CD4-positive, alpha-beta T cell treated with Interleukin-1 beta for 1 hour (primary cell): ENCODE data around the gene KCNH1.

Source experiments
- DNase-seq, 2 donors: peaks; one replicate each; pipeline ENCODE4 v3.0.0-alpha.2; 2020 to 2022

KCNH1 gene

DNA sequence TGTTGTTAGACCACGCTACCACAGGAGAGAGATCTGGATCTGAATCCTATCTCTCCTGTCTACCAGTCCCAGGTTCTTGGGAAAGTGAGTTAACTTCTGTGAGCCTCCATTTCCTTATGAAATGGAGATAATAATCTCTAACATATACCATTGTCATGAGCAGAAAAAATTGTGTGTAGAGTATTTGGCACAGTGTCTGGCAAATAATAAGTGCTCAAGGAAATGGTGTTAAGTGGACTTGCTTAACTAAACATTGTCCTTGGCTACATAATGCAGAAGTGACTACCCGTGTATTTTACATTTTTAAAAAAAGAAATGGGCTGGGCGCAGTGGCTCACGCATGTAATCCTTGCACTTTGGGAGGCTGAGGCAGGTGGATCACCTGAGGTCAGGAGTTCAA, 217.4 kb downstream of the KCNH1 start:
- DNase-seq: no peak

DNA sequence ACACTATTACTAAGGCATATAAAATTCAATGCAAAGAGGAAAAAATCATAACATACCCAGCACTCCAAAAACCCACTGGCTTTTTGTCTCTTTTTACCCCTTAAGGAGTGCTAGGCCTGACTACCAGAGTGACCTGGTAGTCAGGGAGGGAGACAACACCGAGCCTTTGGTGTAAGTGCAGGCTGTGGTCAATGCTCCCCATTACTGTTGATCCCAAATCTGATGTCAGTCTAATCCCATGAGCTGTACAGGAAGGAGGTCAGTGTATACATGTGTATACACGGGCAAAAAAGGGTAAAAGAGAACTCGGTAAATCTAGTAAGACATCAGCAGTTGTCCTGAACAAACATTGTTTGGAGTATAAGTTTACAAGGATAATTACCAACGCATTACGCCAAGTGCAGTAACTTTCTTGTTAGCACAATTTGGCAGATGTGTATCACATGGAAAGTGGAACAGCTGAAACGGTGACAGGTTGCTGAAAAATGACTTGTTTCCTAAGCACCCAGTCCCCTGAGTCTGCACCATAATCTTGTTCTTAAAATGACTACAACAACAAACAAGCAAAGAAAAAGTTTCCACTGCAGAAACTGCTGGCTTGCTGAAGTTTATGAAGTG, 217.9 kb downstream of the KCNH1 start:
- DNase-seq: no peak

DNA sequence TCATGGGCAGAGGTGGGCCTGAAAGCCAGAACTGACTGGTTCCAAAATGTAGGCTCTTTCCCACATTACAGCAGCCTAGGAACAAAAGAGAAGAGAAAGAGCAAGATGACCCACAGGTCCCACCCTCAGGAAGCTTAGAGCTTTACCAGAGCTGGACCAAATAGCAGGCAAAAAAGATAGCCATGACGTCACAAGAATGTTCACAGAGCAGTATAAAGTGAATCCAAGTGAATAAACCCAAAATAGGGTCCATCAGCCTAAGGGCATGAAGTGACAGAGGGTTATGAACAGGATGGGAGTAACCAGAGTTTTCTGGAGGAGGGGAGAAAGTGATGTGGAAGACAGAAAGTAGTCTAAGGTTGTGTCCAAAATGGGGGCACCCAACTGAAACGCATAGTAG, 221.2 kb downstream of the KCNH1 start:
- no peak for DNase-seq

DNA sequence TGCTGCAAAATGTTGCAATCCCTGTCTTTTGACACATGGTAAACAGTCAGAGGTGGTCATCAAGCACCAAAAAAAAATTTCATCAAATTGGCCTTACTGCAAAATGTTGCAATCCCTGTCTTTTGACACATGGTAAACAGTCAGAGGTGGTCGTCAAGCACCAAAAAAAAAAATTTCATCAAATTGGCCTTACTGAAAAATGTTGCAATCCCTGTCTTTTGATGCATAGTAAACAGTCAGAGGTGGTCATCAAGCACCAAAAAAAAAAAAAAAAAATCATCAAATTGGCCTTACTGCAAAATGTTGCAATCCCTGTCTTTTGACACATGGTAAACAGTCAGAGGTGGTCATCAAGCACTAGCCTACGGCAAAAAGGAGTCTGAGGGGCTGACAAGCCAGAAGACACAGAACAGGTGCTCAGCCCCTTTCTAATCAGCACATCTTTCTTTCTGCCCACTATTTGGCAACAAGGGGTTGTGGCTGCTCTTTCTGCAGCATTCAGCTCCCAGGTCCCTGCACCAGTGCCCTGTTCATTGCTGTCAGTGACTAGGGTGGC, 223.8 kb downstream of the KCNH1 start:
- no peak for DNase-seq

DNA sequence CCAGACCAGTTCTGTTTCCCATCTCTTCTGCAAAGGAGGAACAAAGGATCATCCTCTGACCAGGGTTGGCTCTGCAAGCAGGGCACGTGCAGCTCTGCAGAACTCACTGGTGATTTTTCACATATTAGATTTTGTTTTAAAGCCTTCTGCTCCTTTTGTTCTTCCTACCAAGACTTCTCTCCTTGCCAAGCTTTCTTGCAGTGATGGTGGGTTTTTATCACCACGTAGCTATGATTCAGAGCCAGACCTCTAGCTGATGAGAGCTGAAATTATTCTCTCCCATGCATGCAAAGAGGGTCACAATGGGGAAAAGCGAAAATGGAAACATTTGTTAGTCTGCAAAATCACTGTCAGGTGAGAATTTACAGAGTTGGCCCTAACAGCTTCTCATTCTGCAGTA, 225.2 kb downstream of the KCNH1 start:
- DNase-seq: no peak

DNA sequence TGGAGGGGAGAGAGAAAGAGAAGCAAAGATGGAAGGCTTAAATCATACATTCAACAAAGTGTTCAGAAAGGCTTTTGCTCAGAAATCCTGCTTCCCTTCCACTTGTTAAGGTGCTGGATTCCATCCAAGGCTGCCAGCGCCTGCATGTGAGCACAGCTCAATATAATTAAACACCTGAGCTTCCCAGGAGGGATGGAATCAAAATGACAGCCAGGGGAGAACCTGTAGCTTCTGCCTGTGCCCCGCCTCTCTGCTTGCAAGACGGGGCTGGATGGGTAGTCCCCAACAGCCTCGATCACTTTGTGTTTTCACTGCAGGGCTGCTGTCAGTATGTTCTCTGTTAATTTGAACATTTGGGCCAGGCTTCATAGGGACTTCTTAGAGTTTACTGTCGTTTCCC, 225.7 kb downstream of the KCNH1 start:
- no peak for DNase-seq

DNA sequence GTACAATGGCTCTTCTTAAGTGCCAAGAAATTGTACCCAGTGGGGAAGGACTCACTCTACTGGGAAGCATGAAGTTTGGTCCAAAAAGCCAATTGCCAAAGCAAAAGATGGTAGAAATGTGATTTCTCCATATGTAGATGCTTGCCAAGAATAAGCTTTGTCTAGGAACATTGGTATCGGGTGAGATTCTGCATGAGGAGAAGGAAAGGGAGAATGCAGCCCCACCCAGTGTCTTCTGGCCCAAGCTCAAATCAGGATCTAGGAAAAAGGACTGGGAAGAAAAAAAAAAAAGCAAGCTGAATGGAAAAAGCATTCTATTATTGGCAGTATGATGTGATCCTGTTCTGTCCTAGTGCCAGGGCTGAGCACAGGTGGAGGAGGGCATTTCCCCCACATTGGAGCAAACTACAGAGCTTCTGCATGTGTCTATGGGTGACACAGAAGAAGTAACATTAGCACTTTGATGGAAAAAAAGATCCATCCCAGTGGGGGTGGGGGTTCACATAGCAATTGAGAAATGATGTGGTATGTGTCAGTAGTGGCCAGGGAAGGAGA, 226.6 kb downstream of the KCNH1 start:
- no peak for DNase-seq

DNA sequence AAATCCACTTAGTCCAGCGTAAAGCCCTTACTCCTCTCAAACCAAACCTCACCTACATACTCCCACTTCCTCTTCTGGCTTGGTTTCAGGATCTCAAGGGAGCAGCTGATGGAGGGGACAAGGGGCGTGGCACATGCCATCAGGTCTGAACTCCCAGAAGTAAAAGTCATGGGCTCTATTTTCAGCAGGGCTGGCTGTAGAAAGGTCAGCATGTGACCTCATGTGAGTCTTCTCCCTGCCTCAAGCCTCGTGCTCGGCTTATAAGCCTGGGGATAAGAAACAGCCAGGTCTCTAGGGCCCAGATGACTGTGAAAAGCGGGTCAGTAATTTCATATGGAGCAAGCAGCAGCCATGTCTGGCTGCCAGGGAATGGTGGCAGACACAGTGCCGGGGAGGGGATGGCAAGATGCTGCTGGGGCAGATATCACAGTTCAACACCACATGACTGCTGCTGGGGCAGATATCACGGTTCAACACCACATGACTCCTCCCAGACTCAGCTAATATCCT, 227.9 kb downstream of the KCNH1 start:
- DNase-seq: no peak

DNA sequence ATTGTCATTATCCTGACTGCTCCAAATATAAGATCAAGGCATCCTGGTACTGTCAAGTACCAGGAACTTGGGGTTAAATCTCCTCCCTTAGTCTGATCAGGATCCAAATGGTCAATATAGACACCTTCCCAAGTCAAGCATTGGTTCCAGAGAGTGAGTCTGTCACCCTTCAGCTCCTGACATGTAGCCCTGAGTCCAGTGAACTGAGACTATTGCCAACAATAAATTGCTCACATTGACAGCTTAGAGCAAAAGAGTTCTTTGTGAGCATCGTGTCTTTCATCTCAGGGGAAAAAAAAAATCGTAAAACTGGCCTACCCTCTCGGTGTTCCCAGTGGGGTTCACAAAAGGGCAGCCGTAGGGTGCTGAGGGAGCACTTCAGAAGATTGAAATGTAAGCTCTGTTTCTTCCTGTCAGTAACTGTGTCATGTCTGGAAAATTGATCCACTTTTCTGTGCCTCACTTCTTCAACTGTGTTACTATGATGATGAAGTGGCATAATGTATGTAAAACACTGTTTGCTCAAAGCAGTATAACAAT, 228.5 kb downstream of the KCNH1 start:
- DNase-seq: no peak

DNA sequence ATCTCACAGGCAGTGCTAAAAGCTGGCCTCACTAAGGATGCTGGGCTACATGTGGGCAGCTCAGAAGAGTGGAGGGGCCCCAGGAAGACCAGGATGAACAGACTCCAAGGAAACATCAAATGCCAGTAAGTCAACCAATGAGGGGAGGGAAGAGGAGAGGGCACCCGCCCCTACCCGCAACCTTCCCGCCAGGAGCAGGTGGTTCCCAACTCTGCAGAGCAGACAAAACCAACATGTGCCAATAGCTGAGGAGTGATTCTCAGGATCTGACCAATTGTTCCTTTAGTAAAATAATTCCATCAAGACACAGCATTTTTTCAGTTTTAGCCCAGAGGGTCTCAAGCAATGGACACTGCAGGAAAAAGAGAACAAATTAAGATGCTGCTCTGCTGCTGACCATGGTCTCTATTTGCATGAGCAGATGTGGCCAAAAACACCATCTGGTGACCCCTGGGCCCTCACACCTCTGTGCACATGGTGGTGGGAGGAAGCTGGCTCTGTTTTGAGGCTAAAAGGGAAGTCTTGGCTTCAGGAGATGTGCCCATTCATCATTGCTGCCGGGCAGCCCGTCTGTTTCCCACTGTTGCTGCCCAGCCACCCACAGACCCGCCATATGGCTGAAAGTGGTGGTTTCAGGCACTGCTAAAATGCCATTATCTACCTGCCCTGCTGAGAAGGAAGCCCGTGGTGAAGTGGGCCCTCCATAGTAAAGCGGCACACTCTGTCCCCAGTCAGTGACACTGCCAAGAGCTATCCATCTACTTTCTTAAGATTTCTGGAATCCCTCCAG, 231.8 kb downstream of the KCNH1 start:
- DNase-seq: no peak

DNA sequence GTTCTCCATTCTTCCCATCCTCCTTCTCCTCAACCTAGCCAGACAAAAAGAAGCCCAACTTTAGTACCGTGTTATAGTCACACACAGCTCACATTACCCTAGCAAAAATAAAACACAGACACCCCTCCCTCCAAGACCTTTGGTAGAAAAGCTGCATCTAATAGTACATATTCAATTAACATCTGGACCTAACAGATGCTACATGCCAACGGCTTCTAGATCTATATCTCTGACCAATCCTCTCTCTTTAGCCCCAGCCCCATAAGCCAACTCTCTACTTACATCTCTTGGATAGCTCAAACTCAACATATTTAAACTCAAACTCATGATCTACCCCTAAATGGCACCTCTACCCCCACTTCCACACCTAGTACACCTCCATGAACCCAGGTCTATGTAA, 233.1 kb downstream of the KCNH1 start:
- no peak for DNase-seq

DNA sequence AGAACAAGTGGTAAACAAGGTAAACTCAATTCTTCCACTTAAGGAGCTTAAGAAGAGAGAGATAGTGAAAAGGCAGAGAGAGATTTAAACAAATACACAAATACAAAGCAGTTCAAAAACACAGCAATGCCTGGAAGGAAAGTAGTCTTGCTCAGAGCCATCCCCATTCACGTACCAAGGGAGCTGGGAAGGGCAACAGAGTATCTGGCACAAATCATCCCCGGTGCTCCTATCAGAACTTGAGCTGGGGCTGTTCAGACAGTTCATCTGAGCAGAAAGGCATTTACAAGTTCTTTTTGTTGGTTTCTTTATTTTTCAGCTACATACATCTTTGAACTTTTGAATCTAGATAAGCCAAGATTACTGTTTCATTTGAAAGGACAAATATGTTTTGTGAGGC, 233.9 kb downstream of the KCNH1 start:
- no peak for DNase-seq

DNA sequence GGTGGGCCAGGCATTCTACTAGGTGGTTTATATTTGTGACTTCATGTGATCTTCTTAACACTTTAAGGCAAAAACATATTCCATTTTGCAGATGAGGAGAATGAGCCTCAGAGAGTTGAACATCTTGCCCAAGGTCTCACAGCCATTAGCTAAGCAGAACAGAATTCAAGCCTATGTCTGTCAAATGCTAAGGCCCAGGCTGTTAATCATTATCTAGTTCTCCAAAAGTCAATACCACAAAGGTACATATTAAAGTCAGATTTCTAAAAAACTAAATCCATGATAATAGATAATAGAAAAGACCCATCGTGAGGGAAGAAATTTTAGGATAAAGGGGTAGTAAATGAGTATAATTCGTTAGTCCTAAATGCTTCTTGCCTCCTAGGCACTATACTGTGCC, 234.3 kb downstream of the KCNH1 start:
- DNase-seq: no peak

DNA sequence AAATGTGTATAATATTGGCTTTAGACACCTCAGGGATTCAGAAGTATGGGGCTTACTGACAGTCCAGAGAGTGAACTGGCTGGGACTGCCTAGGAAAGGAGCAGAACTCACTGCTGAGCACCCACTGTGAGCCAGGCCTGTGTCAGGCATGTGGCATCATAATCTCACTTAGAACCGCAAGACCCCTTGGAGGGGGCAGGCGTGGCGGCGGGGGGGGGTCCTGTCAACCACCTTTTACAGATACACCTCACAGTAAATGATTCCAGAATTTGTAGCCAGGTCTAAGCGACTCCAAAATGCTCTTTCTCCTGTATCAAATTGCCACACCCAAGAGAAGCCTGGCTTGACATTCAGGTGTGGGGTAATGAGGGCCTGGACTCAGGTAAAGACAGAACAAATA, 235.5 kb downstream of the KCNH1 start:
- DNase-seq: no peak

DNA sequence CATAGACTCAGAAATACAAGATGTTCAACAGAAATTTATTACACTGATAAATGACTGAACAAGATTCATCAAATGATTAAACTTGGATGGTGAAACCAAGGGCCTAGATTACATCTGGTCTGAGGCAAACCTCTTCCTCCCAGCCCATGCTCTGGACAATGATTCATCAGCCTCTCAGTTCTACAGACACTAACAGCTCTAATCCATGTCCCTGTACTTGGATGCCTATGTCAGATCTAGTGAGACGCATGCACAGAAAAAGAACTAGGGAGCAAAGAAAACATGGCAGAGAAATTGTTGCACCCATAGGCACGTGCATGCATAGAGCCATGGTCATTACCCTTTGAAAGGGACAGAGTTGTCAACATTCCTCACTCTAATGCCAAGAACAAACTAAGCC, 250.1 kb downstream of the KCNH1 start:
- no peak for DNase-seq

DNA sequence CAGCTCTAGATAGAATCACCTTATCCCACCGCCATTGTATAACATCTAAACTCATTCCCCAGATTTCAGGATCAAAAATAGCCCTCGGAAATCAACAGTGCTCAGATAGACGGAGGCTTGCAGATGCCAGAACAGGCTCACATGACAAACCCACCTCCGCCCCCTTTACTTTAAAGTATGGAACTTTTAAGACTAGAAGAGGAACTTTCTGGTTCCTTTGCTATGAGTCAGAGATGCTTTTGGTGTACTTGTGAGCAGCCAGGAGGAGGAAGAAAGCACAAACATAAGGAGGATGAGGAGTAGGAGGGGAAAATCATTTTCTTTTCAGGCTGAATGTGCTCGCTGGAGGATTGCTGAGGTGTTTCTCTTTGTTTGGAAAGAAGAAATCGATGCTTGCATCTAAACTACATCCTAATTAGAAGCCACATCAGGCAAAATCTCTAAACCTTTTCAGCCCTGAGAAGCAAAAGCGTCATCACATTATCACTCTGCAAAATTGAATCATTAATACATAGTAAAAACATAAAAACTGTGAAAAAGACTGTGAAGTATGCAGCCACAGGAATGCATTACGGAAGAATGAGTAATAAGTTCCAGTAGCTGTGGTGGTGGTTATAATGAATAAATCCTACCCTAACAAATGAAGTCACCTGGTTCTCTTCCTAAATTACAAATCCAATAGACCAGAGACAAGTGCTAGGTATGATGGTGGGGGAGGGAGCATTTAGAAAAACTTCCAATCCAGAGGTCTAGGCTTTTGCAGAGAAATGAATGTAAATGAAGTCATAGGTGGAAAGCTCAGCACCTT, 251.3 kb downstream of the KCNH1 start:
- DNase-seq: no peak

DNA sequence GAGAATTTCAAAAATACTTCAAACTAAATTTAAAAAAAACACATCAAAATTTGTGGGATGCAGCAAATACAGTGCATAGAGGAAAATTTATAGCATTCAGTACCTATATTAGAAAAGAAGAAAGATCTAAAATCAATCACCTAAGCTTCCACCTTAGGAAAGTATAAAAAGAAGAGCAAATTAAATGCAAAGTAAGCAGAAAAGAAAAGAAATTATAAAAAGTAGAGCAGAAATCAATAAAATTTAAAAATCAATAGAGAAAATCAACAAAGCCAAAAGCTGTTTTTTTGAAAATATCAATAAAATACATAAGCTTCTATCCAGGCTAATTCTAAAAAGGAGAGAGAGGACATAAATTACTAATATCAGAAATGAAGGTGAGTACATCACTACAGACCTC, 255.4 kb downstream of the KCNH1 start:
- no peak for DNase-seq

DNA sequence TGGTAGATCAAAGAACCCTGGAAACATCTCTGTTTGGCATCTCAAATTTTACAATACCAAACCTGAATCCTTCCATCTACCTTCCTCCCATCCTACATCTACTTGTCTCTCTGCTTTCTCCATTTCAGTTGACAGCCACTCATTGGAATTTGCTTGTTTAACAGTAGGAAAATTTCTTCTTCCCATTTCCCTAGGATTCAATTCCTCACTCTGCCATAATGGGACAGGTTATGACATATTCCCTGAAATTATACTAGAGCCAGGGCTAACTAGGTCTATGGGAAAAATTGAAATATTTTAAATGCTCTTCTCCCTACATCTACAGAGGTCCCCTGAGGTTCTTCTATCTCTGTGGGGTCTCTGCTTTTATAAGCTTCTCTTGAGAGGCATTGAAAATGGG, 257.7 kb downstream of the KCNH1 start:
- DNase-seq: no peak

DNA sequence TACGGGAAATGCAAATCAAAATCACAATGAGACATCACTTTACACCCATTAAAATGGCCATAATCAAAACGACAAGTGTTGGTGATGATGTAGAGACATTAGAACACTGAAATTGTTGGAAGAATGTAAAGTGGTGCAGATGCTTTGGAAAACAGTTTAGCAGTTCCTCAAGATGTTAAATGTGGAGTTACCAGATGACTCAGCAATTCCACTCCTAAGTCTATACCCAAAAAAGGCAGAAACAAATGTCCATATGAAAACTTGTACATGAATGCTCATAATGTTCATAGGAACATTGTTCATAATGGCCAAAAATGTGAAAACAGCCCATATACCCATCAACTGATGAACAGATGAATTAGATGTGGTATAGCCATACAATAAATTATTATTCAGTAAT, 267.4 kb downstream of the KCNH1 start:
- DNase-seq: no peak

DNA sequence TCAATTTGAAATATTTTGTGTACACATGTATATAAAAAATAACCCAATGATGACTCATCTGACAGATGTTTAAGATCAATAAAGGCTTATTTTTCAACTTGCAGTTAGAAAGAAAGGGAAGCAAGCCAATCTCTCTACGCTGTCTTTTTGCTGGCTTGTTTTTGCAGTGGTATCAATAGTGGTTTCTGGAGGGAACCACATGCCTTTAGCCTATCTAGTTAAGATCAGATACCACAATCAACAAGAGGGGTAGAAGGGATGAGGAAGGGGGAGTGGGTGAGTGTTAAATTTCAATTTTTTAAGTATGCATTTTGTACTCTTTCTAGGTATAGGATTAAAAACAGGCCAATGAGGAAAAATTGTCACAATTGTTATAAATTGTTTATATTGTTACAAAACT, 276.2 kb downstream of the KCNH1 start:
- no peak for DNase-seq

DNA sequence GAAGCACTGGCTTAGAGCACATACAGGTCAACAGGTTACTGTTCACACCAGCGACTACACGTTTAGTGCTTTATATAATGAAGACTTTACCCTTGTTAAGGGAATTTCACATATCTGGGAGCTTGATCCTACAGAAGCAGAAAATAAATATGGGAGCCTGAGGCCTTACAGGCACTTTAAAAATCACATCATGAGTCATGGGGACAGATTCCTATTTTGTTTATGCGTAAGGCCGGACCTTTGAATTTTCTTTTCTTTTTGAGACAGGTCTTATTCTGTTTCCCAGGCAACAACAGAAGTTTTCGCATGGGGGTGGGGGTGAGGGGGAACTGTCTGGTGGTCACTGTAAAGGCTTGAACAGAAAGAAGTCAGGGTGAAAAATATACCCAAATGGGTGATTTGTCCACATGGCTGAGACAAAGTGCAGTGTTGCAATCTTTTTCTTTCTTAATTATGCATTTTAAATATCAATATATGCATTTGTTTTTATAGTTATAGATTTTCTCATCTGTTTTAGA, 276.7 kb downstream of the KCNH1 start:
- no peak for DNase-seq

DNA sequence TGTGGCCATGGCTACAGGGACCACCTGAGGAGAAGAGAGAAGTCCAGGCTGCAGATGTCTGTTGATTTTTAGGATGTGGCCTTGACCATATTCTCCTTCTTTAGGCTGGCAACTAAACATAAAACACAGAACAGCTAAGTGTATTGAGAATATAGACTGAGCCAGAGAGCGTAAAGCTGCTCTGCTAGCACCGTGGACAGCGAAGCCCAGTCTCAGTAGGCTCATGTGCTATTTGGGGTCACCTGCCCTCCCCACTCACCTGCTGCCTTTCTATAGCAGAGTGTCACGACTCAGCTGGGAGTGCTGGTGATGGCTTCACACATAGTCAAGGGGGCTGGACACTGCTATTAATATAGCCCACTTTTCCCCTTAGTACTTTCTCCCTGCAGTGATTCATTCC, 278.5 kb downstream of the KCNH1 start:
- DNase-seq: no peak

DNA sequence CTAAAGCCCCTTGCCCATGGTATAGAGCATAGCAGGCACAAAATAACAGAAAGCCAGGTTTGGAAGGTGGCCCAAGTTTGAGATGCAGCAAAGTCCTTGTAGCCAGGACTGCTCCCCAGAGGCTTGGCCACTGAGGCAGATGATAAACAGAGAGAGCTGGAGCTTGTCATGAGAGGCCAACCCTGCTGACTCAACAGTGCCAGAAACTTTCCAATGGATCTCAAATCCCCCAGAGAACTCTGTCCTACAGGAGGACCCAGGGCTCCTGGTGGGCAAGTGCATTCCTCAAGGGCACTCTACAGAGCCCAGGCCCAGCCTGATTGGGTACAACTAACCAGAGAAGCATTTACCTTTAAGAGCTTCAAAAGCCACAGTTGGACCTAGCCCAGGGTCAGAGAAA, 280.7 kb downstream of the KCNH1 start:
- no peak for DNase-seq
